Neural cell (in vitro differentiated cells): ENCODE results near the gene RSU1. TPM values are rescaled to one million over a fixed set of nuclear protein-coding genes. Genes with fewer than 3 reads are reported as not detected.

Source experiments
- H2AFZ ChIP-seq: fragments of 200-600, 300-800 bp; sonication (generic), shearing (Covaris generic); 2 replicates; pipeline ENCODE4 v1.6.0; 2014; ENCODE audit warnings: low read depth, mild to moderate bottlenecking, antibody characterized with exemption, low read length, moderate library complexity
- H3F3A ChIP-seq: fragments of 200-600 bp; shearing (Covaris generic); 2 replicates; pipeline ENCODE4 v1.6.1; 2016; ENCODE audit warnings: mild to moderate bottlenecking, moderate library complexity, mixed read lengths, antibody characterized with exemption, low read length; ENCODE audit not compliant: insufficient read depth, poor library complexity, severe bottlenecking
- H3K27ac ChIP-seq: fragments of 200-600, 300-800 bp; sonication (generic), shearing (Covaris generic); 2 replicates; pipeline ENCODE4 v1.5.1; 2014; ENCODE audit warnings: mild to moderate bottlenecking, low read length, moderate library complexity
- H3K27me3 ChIP-seq: fragments of 300-800, 200-600 bp; sonication (generic), shearing (Covaris generic); 2 replicates; pipeline ENCODE4 v1.6.0; 2014; ENCODE audit warnings: mild to moderate bottlenecking, low read depth, low read length, moderate library complexity; ENCODE audit not compliant: insufficient read depth
- H3K36me3 ChIP-seq: fragments of 300-800, 200-600 bp; sonication (generic), shearing (Covaris generic); 2 replicates; pipeline ENCODE4 v1.5.1; 2014; ENCODE audit warnings: mild to moderate bottlenecking, antibody characterized with exemption, low read length, moderate library complexity; ENCODE audit not compliant: insufficient read depth
- H3K4me2 ChIP-seq: fragments of 300-800, 200-600 bp; sonication (generic), shearing (Covaris generic); 2 replicates; pipeline ENCODE4 v1.6.0; 2014; ENCODE audit warnings: mild to moderate bottlenecking, low read length
- H3K4me3 ChIP-seq: fragments of 300-800, 200-600 bp; sonication (generic), shearing (Covaris generic); 2 replicates; pipeline ENCODE4 v1.5.1; 2014; ENCODE audit warnings: mild to moderate bottlenecking, low read length, moderate library complexity
- H3K79me2 ChIP-seq: fragments of 200-600 bp; shearing (Covaris generic); replicated peaks from 2 replicates; pipeline ENCODE4 v1.6.0; 2014; ENCODE audit warnings: mild to moderate bottlenecking, low read length, moderate library complexity; ENCODE audit not compliant: insufficient read depth
- H3K9ac ChIP-seq: fragments of 300-800, 200-600 bp; sonication (generic), shearing (Covaris generic); 2 replicates; pipeline ENCODE4 v1.6.1; 2016; ENCODE audit warnings: mild to moderate bottlenecking, low read length, mixed read lengths
- H3K9me2 ChIP-seq: fragments of 200-600 bp; shearing (Covaris generic); 2 replicates; pipeline ENCODE4 v1.6.1; 2016; ENCODE audit warnings: mild to moderate bottlenecking, low read length, mixed read lengths; ENCODE audit not compliant: insufficient read depth
- H3K9me3 ChIP-seq: fragments of 200-600, 300-800 bp; sonication (generic), shearing (Covaris generic); 2 replicates; pipeline ENCODE4 v1.6.1; 2016; ENCODE audit warnings: mild to moderate bottlenecking, mixed run types, low read length, moderate library complexity, mixed read lengths
- H4K20me1 ChIP-seq: fragments of 200-600 bp; shearing (Covaris generic); 2 replicates; pipeline ENCODE4 v1.6.1; 2016; ENCODE audit warnings: mild to moderate bottlenecking, mixed run types; ENCODE audit not compliant: insufficient read depth
- EP300 ChIP-seq: fragments of 450-650 bp; conservative IDR thresholded peaks from 2 replicates; pipeline ENCODE4 v1.6.1; 2014; ENCODE audit warnings: antibody characterized with exemption, mild to moderate bottlenecking, moderate library complexity; ENCODE audit not compliant: poor library complexity, severe bottlenecking
- EZH2 ChIP-seq: fragments of 200-600, 300-800 bp; shearing (Covaris generic), sonication (generic); IDR thresholded peaks from 2 replicates; pipeline ENCODE4 v1.6.1; 2014; ENCODE audit warnings: antibody characterized with exemption, low read length, borderline replicate concordance, mild to moderate bottlenecking; ENCODE audit not compliant: insufficient read depth, poor library complexity, severe bottlenecking
- MXI1 ChIP-seq: fragments of 450-650 bp; conservative IDR thresholded peaks from 2 replicates; pipeline ENCODE4 v1.6.1; 2014; ENCODE audit warnings: antibody characterized with exemption, mild to moderate bottlenecking; ENCODE audit not compliant: poor library complexity, severe bottlenecking
- POLR2AphosphoS5 ChIP-seq: IDR thresholded peaks from 2 replicates; pipeline ENCODE4 v1.6.1; 2012
- RAD21 ChIP-seq: fragments of 450-650 bp; conservative IDR thresholded peaks from 2 replicates; pipeline ENCODE4 v1.6.1; 2014; ENCODE audit warnings: antibody characterized with exemption, mild to moderate bottlenecking, moderate library complexity
- SMC3 ChIP-seq: fragments of 450-650 bp; conservative IDR thresholded peaks from 2 replicates; pipeline ENCODE4 v1.6.1; 2014; ENCODE audit warnings: antibody characterized with exemption, mild to moderate bottlenecking, moderate library complexity; ENCODE audit not compliant: poor library complexity
- TAF1 ChIP-seq: IDR thresholded peaks from 2 replicates; pipeline ENCODE4 v1.6.1; 2012; ENCODE audit warnings: low read depth
- polyA plus RNA-seq: library from polyadenylated mRNA; depleted of rRNA; stranded (reverse); fragments of >200 nt; gene quantifications from 2 replicates; pipeline ENCODE4 v1.2.3, GENCODE V29; 2014
- TF ChIP-seq, protein P1 (sequence below): fragments of 450-650 bp; IDR thresholded peaks from 2 replicates; pipeline ENCODE4 v1.5.1; 2014; ENCODE audit warnings: antibody characterized with exemption, mild to moderate bottlenecking, moderate library complexity; ENCODE audit not compliant: poor library complexity, severe bottlenecking
- TF ChIP-seq, protein P2 (sequence below): IDR thresholded peaks from 2 replicates; pipeline ENCODE4 v1.6.1; 2012; ENCODE audit warnings: borderline replicate concordance

RSU1 gene
- polyA plus RNA-seq, 1 donor from 2014 or later: 18.7 TPM

DNA sequence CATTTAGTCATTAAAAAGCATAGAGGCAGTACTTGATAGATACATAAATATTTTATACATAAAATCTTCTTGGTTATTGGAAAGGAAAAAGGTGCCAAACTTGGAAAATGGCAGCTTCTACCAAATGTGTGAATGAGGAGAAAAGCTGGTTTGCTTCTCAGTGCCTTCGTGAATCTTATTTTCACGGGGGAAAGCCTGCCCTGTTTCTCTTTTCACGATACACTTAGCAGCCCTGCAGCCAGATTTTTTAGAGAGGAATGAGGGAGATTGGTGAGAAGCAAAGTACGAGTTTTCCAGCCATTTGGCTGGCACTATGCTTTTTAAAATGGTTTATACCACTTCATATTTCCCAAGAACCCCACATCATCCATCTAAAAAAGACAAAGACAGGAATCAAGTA, 272.6 kb downstream of the RSU1 start:
- no peak overlapping the region for H3K4me2 ChIP-seq
- no peak overlapping the region for H3K4me3 ChIP-seq
- no peaks in the 10 kb centered on the region for H3F3A ChIP-seq
- no peaks in the 10 kb centered on the region for H3K36me3 ChIP-seq
- no peak overlapping the region for H3K27ac ChIP-seq
- H3K27me3 ChIP-seq: no peaks in the 10 kb centered on the region
- no peak overlapping the region for H3K9ac ChIP-seq
- H4K20me1 ChIP-seq: no peaks in the 10 kb centered on the region
- no peak overlapping the region for H2AFZ ChIP-seq
- H3K79me2 ChIP-seq: no peaks in the 10 kb centered on the region
- H3K9me2 ChIP-seq: no peaks in the 10 kb centered on the region
- no peak for TF ChIP-seq RAD21
- no peak for TF ChIP-seq TAF1
- TF ChIP-seq, protein P1, sequence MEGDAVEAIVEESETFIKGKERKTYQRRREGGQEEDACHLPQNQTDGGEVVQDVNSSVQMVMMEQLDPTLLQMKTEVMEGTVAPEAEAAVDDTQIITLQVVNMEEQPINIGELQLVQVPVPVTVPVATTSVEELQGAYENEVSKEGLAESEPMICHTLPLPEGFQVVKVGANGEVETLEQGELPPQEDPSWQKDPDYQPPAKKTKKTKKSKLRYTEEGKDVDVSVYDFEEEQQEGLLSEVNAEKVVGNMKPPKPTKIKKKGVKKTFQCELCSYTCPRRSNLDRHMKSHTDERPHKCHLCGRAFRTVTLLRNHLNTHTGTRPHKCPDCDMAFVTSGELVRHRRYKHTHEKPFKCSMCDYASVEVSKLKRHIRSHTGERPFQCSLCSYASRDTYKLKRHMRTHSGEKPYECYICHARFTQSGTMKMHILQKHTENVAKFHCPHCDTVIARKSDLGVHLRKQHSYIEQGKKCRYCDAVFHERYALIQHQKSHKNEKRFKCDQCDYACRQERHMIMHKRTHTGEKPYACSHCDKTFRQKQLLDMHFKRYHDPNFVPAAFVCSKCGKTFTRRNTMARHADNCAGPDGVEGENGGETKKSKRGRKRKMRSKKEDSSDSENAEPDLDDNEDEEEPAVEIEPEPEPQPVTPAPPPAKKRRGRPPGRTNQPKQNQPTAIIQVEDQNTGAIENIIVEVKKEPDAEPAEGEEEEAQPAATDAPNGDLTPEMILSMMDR: no peak
- TF ChIP-seq EZH2: no peak
- TF ChIP-seq MXI1: no peak
- TF ChIP-seq, protein P2, sequence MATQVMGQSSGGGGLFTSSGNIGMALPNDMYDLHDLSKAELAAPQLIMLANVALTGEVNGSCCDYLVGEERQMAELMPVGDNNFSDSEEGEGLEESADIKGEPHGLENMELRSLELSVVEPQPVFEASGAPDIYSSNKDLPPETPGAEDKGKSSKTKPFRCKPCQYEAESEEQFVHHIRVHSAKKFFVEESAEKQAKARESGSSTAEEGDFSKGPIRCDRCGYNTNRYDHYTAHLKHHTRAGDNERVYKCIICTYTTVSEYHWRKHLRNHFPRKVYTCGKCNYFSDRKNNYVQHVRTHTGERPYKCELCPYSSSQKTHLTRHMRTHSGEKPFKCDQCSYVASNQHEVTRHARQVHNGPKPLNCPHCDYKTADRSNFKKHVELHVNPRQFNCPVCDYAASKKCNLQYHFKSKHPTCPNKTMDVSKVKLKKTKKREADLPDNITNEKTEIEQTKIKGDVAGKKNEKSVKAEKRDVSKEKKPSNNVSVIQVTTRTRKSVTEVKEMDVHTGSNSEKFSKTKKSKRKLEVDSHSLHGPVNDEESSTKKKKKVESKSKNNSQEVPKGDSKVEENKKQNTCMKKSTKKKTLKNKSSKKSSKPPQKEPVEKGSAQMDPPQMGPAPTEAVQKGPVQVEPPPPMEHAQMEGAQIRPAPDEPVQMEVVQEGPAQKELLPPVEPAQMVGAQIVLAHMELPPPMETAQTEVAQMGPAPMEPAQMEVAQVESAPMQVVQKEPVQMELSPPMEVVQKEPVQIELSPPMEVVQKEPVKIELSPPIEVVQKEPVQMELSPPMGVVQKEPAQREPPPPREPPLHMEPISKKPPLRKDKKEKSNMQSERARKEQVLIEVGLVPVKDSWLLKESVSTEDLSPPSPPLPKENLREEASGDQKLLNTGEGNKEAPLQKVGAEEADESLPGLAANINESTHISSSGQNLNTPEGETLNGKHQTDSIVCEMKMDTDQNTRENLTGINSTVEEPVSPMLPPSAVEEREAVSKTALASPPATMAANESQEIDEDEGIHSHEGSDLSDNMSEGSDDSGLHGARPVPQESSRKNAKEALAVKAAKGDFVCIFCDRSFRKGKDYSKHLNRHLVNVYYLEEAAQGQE: no peak
- no peak for TF ChIP-seq POLR2AphosphoS5
- no peak for TF ChIP-seq SMC3
- TF ChIP-seq EP300: no peak
- no peaks in the 10 kb centered on the region for H3K9me3 ChIP-seq

DNA sequence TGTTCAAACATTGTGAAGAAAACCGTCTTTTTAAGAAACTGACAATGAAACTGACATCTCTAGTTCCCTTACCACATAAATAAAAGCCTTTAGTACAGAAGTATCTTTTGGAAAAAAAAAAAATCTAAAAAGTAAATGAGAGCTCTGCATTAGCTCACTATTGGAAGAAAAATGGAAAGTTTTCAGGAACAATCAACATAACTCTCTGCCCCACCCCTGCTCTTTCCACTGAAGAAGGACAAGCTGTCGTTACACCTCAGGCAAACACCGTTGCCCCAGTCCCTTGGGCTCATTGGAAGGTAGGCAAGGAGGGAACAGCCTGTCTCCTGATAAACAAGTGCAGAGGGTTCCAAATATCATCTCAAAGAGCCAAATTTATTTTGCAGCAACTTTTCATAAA, 273.1 kb downstream of the RSU1 start:
- H3K79me2 ChIP-seq: no peaks in the 10 kb centered on the region
- H3K9ac ChIP-seq: no peak overlapping the region
- no peaks in the 10 kb centered on the region for H3K9me2 ChIP-seq
- no peak overlapping the region for H3K4me3 ChIP-seq
- H3K9me3 ChIP-seq: no peaks in the 10 kb centered on the region
- no peaks in the 10 kb centered on the region for H3K27me3 ChIP-seq
- no peaks in the 10 kb centered on the region for H3K36me3 ChIP-seq
- no peaks in the 10 kb centered on the region for H3F3A ChIP-seq
- no peak overlapping the region for H2AFZ ChIP-seq
- no peak overlapping the region for H3K4me2 ChIP-seq
- no peak overlapping the region for H3K27ac ChIP-seq
- TF ChIP-seq, protein P1: no peak
- TF ChIP-seq POLR2AphosphoS5 (no peak), TAF1 (no peak), EP300 (no peak), EZH2 (no peak), SMC3 (no peak)
- TF ChIP-seq, protein P2: no peak
- H4K20me1 ChIP-seq: no peaks in the 10 kb centered on the region
